Panc1 (cell line): ENCODE results near the gene ATP5F1E. TPM values are rescaled to one million over a fixed set of nuclear protein-coding genes. Genes with fewer than 3 reads are reported as not detected.

Experiments used
- ATAC-seq: fragments of 200-7000 bp; cut with Tn5 transposase; 2 replicates; pipeline ENCODE4 v1.9.1; 2020; ENCODE audit warnings: mild to moderate bottlenecking, moderate library complexity
- BruUV-seq: library from RNA; stranded (reverse); fragments of 400-500 nt; replicated peaks from 2 replicates; lab custom pipeline; 2021; lab: Mats Ljungman, UMichigan
- CTCF ChIA-PET: fragments of 300-600 bp; sonication (Branson Sonifier 250); formaldehyde crosslinking; loops from one replicate; lab custom pipeline; 2022; ENCODE audit warnings: antibody characterized with exemption; lab: Charles Lee
- POLR2A ChIA-PET: fragments of 300-600 bp; sonication (Branson Sonifier 250); formaldehyde crosslinking; loops from one replicate; lab custom pipeline; 2022; ENCODE audit warnings: antibody characterized with exemption; lab: Charles Lee
- DNase-seq: peaks from one replicate; pipeline ENCODE4 v3.0.0-alpha.2; 2010; ENCODE audit warnings: low read depth, low spot score
- H3K27ac ChIP-seq: 2 replicates; pipeline ENCODE4 v1.5.1; 2011; ENCODE audit warnings: mild to moderate bottlenecking, low read length, inconsistent platforms
- H3K27me3 ChIP-seq: fragments of 200-500 bp; sonication (Bioruptor generic); 2 replicates; pipeline ENCODE4 v1.6.0; 2014; ENCODE audit warnings: low read length, inconsistent platforms; ENCODE audit not compliant: control insufficient read depth, insufficient read depth
- H3K36me3 ChIP-seq: fragments of 200-500 bp; sonication (Bioruptor generic); 2 replicates; pipeline ENCODE4 v1.5.1; 2014; ENCODE audit warnings: inconsistent platforms, mild to moderate bottlenecking, low read length, moderate library complexity; ENCODE audit not compliant: control insufficient read depth, insufficient read depth
- H3K4me1 ChIP-seq: 2 replicates; pipeline ENCODE4 v1.5.1; 2011; ENCODE audit warnings: inconsistent platforms, mild to moderate bottlenecking, low read length, moderate library complexity; ENCODE audit not compliant: control insufficient read depth, insufficient read depth
- H3K4me3 ChIP-seq, 2 experiments: 2 replicates each; pipeline ENCODE4 v1.5.1; 2011 to 2012; ENCODE audit warnings: low read depth in 2 of 2, low read length in 2 of 2, mild to moderate bottlenecking in 2 of 2, inconsistent platforms in 1 of 2, moderate library complexity in 1 of 2
- H3K9me3 ChIP-seq: fragments of 200-500 bp; sonication (Bioruptor generic); 2 replicates; pipeline ENCODE4 v1.5.1; 2014; ENCODE audit warnings: low read depth, mild to moderate bottlenecking, inconsistent platforms, low read length, moderate library complexity; ENCODE audit not compliant: control insufficient read depth, insufficient read depth
- POLR2AphosphoS5 ChIP-seq: IDR thresholded peaks from 2 replicates; pipeline ENCODE4 v1.6.1; 2012; ENCODE audit warnings: mild to moderate bottlenecking, low read depth, low read length, moderate library complexity
- SIN3A ChIP-seq: IDR thresholded peaks from 2 replicates; pipeline ENCODE4 v1.6.1; 2012; ENCODE audit warnings: low read depth, mild to moderate bottlenecking, low read length, moderate library complexity, borderline replicate concordance; ENCODE audit not compliant: insufficient read depth
- TCF7L2 ChIP-seq: IDR thresholded peaks from 2 replicates; pipeline ENCODE4 v1.6.1; 2011; ENCODE audit warnings: mild to moderate bottlenecking, low read depth, low read length, inconsistent platforms
- in situ Hi-C: cut with HindIII; loops from 2 replicates; pipeline ENCODE4 v1.10.0; 2016; ENCODE audit warnings: low sequenced_read_pairs, low pct_unique_long_range_greater_than_20kb
- intact Hi-C: fragments of 100-400 bp; cut with micrococcal nuclease; formaldehyde crosslinking; loops from one replicate; pipeline ENCODE4 v1.10.0; 2022; ENCODE audit not compliant: unreplicated experiment
- total RNA-seq: library from RNA; stranded (reverse); gene quantifications from one replicate; pipeline ENCODE4 v1.2.1, GENCODE V29; 2021; ENCODE audit not compliant: unreplicated experiment
- TF ChIP-seq, protein P1 (sequence below), 2 experiments: IDR thresholded peaks; 2 replicates each; pipeline ENCODE4 v1.6.1; 2011 to 2012; ENCODE audit warnings: low read depth in 2 of 2, control low read depth in 1 of 2, low read length in 1 of 2, mild to moderate bottlenecking in 1 of 2, moderate library complexity in 1 of 2; ENCODE audit not compliant: insufficient read depth in 1 of 2
- TF ChIP-seq, protein P2 (sequence below): fragments of 450-650 bp; IDR thresholded peaks from 2 replicates; pipeline ENCODE4 v1.5.1; 2017; ENCODE audit warnings: mild to moderate bottlenecking

Gene ATP5F1E
- total RNA-seq, 1 experiment from 2014 or later = 90.6 TPM

DNA sequence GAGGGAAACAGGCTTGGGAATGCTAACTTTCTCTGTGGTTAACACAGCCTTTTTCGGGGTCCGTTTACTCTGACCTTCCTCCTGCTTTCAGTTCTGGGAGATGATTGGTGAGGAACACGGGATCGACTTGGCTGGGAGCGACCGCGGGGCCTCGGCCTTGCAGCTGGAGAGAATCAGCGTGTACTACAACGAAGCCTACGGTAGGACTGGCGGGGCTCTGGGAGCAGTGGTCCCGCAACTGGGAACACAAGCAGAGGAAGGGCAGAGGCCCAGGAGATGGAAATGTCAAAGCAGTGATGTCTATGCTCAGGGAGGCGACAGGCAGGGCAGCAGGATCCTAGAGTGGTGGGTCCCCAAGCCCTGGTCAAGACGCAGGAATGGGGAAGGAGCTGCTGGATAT is 9.4 kb downstream of the ATP5F1E start:
- no peak for ATAC-seq
- TF ChIP-seq POLR2AphosphoS5 = no peak
- TF ChIP-seq, protein P1, sequence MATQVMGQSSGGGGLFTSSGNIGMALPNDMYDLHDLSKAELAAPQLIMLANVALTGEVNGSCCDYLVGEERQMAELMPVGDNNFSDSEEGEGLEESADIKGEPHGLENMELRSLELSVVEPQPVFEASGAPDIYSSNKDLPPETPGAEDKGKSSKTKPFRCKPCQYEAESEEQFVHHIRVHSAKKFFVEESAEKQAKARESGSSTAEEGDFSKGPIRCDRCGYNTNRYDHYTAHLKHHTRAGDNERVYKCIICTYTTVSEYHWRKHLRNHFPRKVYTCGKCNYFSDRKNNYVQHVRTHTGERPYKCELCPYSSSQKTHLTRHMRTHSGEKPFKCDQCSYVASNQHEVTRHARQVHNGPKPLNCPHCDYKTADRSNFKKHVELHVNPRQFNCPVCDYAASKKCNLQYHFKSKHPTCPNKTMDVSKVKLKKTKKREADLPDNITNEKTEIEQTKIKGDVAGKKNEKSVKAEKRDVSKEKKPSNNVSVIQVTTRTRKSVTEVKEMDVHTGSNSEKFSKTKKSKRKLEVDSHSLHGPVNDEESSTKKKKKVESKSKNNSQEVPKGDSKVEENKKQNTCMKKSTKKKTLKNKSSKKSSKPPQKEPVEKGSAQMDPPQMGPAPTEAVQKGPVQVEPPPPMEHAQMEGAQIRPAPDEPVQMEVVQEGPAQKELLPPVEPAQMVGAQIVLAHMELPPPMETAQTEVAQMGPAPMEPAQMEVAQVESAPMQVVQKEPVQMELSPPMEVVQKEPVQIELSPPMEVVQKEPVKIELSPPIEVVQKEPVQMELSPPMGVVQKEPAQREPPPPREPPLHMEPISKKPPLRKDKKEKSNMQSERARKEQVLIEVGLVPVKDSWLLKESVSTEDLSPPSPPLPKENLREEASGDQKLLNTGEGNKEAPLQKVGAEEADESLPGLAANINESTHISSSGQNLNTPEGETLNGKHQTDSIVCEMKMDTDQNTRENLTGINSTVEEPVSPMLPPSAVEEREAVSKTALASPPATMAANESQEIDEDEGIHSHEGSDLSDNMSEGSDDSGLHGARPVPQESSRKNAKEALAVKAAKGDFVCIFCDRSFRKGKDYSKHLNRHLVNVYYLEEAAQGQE (IDR thresholded peaks at IDR 0.05; ENCODE audit: insufficient read depth in 1 of 2, low read depth in 2 of 2, low read length in 1 of 2) = no peak
- TF ChIP-seq SIN3A = no peak
- TF ChIP-seq TCF7L2 = no peak
- TF ChIP-seq, protein P2, sequence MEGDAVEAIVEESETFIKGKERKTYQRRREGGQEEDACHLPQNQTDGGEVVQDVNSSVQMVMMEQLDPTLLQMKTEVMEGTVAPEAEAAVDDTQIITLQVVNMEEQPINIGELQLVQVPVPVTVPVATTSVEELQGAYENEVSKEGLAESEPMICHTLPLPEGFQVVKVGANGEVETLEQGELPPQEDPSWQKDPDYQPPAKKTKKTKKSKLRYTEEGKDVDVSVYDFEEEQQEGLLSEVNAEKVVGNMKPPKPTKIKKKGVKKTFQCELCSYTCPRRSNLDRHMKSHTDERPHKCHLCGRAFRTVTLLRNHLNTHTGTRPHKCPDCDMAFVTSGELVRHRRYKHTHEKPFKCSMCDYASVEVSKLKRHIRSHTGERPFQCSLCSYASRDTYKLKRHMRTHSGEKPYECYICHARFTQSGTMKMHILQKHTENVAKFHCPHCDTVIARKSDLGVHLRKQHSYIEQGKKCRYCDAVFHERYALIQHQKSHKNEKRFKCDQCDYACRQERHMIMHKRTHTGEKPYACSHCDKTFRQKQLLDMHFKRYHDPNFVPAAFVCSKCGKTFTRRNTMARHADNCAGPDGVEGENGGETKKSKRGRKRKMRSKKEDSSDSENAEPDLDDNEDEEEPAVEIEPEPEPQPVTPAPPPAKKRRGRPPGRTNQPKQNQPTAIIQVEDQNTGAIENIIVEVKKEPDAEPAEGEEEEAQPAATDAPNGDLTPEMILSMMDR = no peak
- in situ Hi-C loops (no loop called here), intact Hi-C loops (no loop called here)
- no peak for DNase-seq
- no peaks in the 10 kb centered on the region for H3K4me1 ChIP-seq
- POLR2A ChIA-PET = no interaction called here
- H3K9me3 ChIP-seq = no peaks in the 10 kb centered on the region
- H3K27ac ChIP-seq = no peak overlapping the region
- CTCF ChIA-PET = no interaction called here
- H3K4me3 ChIP-seq = no peak overlapping the region
- no TSS peak for BruUV-seq
- peaks cover 26% of the 10 kb centered on the region for H3K36me3 ChIP-seq
- H3K27me3 ChIP-seq = no peaks in the 10 kb centered on the region

DNA sequence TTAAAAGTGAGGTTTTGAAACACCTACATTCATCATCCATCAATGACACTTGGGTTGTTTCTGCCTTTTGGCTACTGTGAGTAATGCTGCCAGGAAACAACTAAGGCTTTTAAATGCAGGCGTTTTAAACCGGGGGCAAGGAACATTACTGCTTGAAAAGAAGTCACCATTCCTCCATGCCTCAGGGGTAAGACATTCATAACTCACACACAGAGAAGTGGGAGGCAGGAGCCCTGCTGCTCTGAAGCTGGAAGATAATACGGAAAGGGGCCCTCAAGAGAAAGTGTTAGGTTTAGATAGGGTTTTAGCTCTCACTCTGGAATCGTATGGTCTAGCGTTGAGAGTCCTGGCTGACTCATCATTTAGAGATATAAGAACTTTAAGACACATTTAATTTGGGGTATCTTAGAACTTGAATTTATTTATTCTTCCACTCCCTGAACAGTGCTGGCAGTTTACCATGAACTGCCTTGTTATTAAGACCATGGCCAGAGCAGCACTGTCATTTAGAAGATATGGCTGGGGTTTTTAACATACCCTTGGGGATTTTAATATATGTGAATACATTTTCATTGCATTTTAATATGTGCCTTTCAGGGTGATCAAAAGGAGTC is 11.1 kb downstream of the ATP5F1E start:
- CTCF ChIA-PET = interaction anchor here (0.7 kb wide), 1 partner anchor 104 kb away, joined by 3 read pairs; no protein-coding TSS in a partner anchor
- BruUV-seq = no TSS peak

More for the DNA sequence above, 11.1 kb downstream of the ATP5F1E start:
- ATAC-seq = peak; percentile 24; the same call in 1 of the 2 replicates
- intact Hi-C loops (no loop called here), in situ Hi-C loops (no loop called here)
- TF ChIP-seq TCF7L2 (no peak), SIN3A (no peak), POLR2AphosphoS5 (no peak)
- TF ChIP-seq, protein P2 = no peak
- TF ChIP-seq, protein P1 (IDR thresholded peaks at IDR 0.05; ENCODE audit: insufficient read depth in 1 of 2, low read depth in 2 of 2, low read length in 1 of 2) = no peak
- DNase-seq = no peak
- Histone ChIP-seq H3K36me3 (peaks cover 11% of the 10 kb centered on the region), H3K9me3 (no peaks in the 10 kb centered on the region), H3K27ac (no peak overlapping the region), H3K4me1 (no peaks in the 10 kb centered on the region), H3K27me3 (no peaks in the 10 kb centered on the region), H3K4me3 (no peak overlapping the region)
- POLR2A ChIA-PET = no interaction called here
